Urinary bladder (tissue), 4 donors: ENCODE results near the gene GIGYF2. TPM values are rescaled to one million over a fixed set of nuclear protein-coding genes. Genes with fewer than 3 reads are reported as not detected.

Source experiments
- DNase-seq: peaks from one replicate; pipeline ENCODE4 v3.0.0-alpha.2; 2015; ENCODE audit errors: extremely low spot score
- H3K27ac ChIP-seq: one replicate; pipeline ENCODE4 v1.5.1; 2013; ENCODE audit warnings: low read depth, mild to moderate bottlenecking, moderate library complexity
- H3K36me3 ChIP-seq: one replicate; pipeline ENCODE4 v1.6.1; 2013; ENCODE audit warnings: mild to moderate bottlenecking, moderate library complexity; ENCODE audit not compliant: insufficient read depth
- H3K4me1 ChIP-seq: one replicate; pipeline ENCODE4 v1.6.1; 2013; ENCODE audit warnings: mild to moderate bottlenecking, moderate library complexity; ENCODE audit not compliant: insufficient read depth
- H3K4me3 ChIP-seq: one replicate; pipeline ENCODE4 v1.5.1; 2013; ENCODE audit warnings: low read depth, low read length
- WGBS: extraction: QIAGEN DNeasy Blood & Tissue Kit; methylation state at CpG from one replicate; pipeline ENCODE4 v1.1.7; 2013; 5-methylcytosine and 5-hydroxymethylcytosine counted together
- polyA plus RNA-seq: library from polyadenylated mRNA; stranded (reverse); fragments of 200-250 nt; gene quantifications from one replicate; pipeline ENCODE4 v1.2.3, GENCODE V29; 2013
- total RNA-seq: library from RNA; depleted of rRNA; stranded (reverse); fragments of >200 nt; gene quantifications from one replicate; pipeline ENCODE4 v1.2.3, GENCODE V29; 2014
- donor health status: healthy with polysubstance abuse.
- donor health status: healthy.

Gene GIGYF2
- total and polyA plus RNA-seq, 2 donors: 29.3 to 121 TPM

- Histone ChIP-seq H3K36me3 (no peaks in the 10 kb centered on the region), H3K4me3 (no peak overlapping the region), H3K4me1 (peaks cover 1% of the 10 kb centered on the region), H3K27ac (no peak overlapping the region)
- DNase-seq: no peak
Observed at GRCh38 chr2:232781765-232782164, 84.6 kb downstream of the GIGYF2 start.

DNA sequence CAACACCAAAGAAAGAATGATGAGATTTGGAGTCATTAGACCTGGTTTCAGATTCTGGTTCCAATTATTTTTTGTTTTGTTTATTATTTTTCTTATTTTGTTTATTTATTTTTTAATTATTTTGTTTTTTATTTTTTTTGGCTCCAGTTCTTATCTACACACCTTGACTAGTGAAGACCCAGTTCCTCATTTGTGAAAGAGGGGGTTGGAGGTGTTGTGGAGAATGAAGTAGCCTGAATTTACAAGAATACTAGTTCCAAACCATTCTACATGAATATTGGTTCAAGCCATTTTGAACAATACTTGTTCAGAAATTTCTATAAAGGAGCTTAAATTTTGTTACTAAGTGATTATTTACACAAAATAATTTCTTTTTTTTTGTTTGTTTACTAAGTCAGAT, 86.1 kb downstream of the GIGYF2 start:
- Histone ChIP-seq H3K4me3 (no peak overlapping the region), H3K4me1 (peaks cover 1% of the 10 kb centered on the region), H3K27ac (no peak overlapping the region), H3K36me3 (peaks cover 2% of the 10 kb centered on the region)
- DNase-seq: no peak

DNA sequence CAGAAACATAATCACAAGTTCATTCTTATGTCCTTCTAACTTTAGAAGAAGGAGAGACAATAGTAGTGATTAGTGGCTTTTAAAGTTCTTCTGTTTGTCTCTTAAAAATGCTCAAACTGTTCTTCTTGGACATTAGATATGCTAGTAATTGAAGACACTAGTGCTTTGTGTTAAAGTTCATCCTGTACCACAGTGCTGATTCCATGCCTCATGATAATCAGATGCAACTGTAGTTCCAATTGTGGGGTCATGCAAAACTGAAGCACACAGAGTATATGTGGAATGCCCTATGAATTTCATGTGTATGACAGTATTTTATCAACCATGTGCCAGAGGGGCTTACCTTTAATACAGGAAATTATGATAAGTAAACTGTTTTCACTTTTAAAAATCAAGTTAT, 90.7 kb downstream of the GIGYF2 start:
- Histone ChIP-seq H3K27ac (no peak overlapping the region), H3K4me3 (no peak overlapping the region), H3K36me3 (peaks cover 3% of the 10 kb centered on the region), H3K4me1 (no peaks in the 10 kb centered on the region)
- no peak for DNase-seq

DNA sequence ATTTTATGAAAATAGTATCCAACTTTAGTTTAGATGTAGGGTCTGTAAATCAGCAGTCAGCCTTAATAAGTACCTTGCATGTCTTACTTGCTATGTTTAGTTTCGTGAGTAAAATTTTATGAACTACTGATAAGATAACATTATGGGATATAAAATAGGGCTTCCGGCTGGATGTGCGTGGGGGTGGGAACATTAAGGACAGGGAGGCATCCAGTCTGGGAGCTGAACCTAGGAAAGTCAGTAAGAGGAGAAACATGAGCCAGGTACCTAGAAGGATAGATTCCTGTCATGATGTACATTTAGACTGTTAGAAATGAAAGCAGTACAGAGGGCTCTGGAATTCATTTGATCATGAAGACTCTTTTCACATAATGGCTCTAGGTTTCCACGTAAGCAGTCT, 92.0 kb downstream of the GIGYF2 start:
- Histone ChIP-seq H3K4me1 (no peaks in the 10 kb centered on the region), H3K36me3 (peaks cover 3% of the 10 kb centered on the region), H3K27ac (no peak overlapping the region), H3K4me3 (no peak overlapping the region)
- 51% methylated on average over 4 of the region's 4 CpGs for WGBS
- DNase-seq: no peak

DNA sequence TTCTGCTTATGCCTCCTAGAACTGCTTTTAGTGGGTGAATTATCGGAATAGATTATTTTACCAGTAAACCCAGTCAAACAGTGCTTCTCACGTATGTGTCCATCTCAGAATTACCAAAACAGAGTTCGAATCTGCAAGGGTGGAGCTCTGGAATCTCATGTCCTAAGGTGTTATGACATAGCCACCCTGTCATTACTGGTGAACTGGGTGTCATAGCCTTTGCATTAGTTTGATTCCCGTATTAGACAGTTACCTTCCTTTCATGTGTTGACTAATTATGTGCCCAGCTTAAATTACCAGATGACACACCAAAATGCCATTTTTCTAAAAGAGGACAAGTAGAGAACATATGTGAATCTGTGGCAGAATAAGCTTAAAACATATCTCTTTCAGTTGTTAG, 94.4 kb downstream of the GIGYF2 start:
- DNase-seq: no peak
- no peak overlapping the region for H3K4me3 ChIP-seq
- peaks cover 5% of the 10 kb centered on the region for H3K36me3 ChIP-seq
- no peaks in the 10 kb centered on the region for H3K4me1 ChIP-seq
- no peak overlapping the region for H3K27ac ChIP-seq
- WGBS: 96% methylated on average over 4 of the region's 4 CpGs

DNA sequence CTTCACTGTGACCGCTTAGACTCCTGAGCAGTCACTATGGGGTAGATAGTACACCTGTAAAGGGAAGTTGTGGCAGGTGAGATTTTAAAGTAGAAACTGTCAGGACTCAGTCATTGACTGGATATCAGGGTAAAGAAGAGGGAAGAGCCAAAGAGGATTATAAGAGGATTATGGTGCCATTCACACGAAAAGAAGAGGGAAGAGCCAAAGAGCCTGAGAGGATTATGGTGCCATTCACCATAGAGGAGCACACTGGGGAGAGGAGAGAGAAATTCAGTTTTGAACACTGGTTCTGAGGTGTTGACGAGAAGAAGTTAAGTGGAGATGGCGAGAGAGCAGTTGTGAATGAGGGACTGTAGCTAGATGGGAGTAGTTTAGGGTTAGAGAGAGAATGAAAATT, 96.1 kb downstream of the GIGYF2 start:
- Histone ChIP-seq H3K4me1 (no peaks in the 10 kb centered on the region), H3K4me3 (no peak overlapping the region), H3K27ac (no peak overlapping the region), H3K36me3 (peaks cover 4% of the 10 kb centered on the region)
- DNase-seq: no peak
- 82% methylated on average over 4 of the region's 4 CpGs for WGBS

DNA sequence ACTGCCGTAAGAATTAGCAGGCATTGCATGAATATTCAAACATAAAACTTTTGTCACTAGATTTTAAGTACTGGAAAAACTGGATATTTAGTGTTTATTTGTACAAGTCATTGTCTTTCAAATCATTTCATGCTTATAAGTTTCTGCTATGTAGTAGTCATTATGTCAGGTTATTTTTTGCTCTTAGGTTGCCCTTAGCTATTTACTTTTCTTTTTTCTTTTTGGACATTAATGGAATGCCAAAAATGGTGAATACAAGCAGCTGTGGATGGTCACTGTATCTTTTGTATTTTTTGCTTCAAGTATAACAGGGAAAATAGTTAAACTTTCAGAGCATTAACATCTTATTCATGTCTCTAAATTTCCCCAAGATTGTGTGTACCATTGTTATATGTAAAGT, 97.8 kb downstream of the GIGYF2 start:
- WGBS: 85% methylated on average over 1 of the region's 1 CpG

DNA sequence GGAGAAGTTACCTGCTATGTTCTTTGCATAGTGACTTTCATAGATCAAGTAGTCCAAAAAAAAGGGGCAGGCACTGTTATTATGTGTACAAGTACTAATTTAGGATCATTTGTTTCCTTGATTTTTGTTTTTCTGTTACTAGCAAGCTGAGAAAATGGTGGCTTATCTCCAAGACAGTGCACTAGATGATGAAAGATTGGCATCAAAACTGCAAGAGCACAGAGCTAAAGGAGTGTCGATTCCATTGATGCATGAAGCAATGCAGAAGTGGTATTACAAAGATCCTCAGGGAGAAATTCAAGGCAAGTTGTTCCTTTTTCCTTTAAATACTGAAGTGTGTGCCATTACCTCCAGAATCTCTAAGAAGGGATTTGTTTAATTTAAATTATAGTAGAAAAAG, 98.8 kb downstream of the GIGYF2 start:
- Histone ChIP-seq H3K4me3 (no peak overlapping the region), H3K27ac (no peak overlapping the region), H3K36me3 (peaks cover 4% of the 10 kb centered on the region), H3K4me1 (no peaks in the 10 kb centered on the region)
- WGBS: 91% methylated on average over 1 of the region's 1 CpG
- no peak for DNase-seq

More for the DNA sequence above, 97.8 kb downstream of the GIGYF2 start:
- DNase-seq: no peak
- peaks cover 4% of the 10 kb centered on the region for H3K36me3 ChIP-seq
- no peak overlapping the region for H3K27ac ChIP-seq
- no peak overlapping the region for H3K4me3 ChIP-seq
- no peaks in the 10 kb centered on the region for H3K4me1 ChIP-seq

DNA sequence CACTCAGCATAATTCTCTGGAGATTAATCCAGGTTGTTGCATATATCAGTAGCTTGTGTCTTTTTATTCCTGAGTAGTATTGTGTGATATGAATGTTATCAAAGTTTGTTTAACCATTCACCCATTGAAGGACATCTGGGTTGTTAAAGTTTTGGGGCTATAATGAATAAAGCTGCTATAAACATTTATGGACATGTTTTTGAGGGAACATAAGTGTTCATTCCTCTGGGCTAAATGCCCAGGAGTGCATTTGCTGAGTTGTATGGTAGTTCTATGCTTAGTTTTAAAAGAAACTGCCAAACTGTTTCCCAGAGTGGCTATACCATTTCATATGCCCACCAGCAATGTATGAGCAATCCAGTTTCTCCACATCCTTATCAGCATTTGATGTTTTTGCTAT, 101.1 kb downstream of the GIGYF2 start:
- Histone ChIP-seq H3K27ac (no peak overlapping the region), H3K36me3 (peaks cover 6% of the 10 kb centered on the region), H3K4me3 (no peak overlapping the region), H3K4me1 (no peaks in the 10 kb centered on the region)
- no peak for DNase-seq

GRCh38 chr2:232800166-232800565, 103.0 kb downstream of the GIGYF2 start:
- no peak for DNase-seq
- no peak overlapping the region for H3K4me3 ChIP-seq

GRCh38 chr2:232802091-232802490, 105.0 kb downstream of the GIGYF2 start:
- Histone ChIP-seq H3K36me3 (peaks cover 4% of the 10 kb centered on the region), H3K4me1 (no peaks in the 10 kb centered on the region), H3K27ac (no peak overlapping the region), H3K4me3 (no peak overlapping the region)
- no peak for DNase-seq
- WGBS: 95% methylated on average over 3 of the region's 3 CpGs

More at GRCh38 chr2:232800166-232800565, 103.0 kb downstream of the GIGYF2 start:
- H3K27ac ChIP-seq: no peak overlapping the region
- peaks cover 4% of the 10 kb centered on the region for H3K36me3 ChIP-seq
- H3K4me1 ChIP-seq: no peaks in the 10 kb centered on the region
- WGBS: 69% methylated on average over 2 of the region's 2 CpGs

- no peak overlapping the region for H3K27ac ChIP-seq
- no peak overlapping the region for H3K4me3 ChIP-seq
- no peak for DNase-seq
- 92% methylated on average over 5 of the region's 5 CpGs for WGBS
- H3K36me3 ChIP-seq: peaks cover 3% of the 10 kb centered on the region
- H3K4me1 ChIP-seq: no peaks in the 10 kb centered on the region
Observed at GRCh38 chr2:232809349-232810124, 112.4 kb downstream of the GIGYF2 start.

DNA sequence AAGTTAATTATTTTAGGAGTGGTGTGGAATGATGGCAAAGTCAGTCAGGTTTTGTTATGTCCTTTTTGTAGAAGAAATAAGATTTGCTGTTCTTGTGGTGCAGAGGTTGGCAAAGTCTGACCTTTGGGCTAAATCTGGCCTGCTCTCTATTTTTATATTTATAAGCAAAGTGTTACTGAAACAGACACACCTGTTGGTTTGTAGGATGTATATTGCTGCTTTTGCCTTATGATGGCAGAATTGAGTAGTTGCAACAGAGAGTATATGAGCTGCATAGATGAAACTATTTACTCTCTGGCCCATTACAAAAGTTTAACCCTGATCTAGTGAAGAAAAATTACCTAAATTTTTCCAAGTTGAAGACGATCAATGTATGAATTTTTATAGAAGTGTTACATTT, 113.3 kb downstream of the GIGYF2 start:
- H3K36me3 ChIP-seq: peaks cover 5% of the 10 kb centered on the region
- H3K27ac ChIP-seq: no peak overlapping the region
- H3K4me3 ChIP-seq: no peak overlapping the region
- no peak for DNase-seq
- WGBS: 94% methylated on average over 1 of the region's 1 CpG
- no peaks in the 10 kb centered on the region for H3K4me1 ChIP-seq

DNA sequence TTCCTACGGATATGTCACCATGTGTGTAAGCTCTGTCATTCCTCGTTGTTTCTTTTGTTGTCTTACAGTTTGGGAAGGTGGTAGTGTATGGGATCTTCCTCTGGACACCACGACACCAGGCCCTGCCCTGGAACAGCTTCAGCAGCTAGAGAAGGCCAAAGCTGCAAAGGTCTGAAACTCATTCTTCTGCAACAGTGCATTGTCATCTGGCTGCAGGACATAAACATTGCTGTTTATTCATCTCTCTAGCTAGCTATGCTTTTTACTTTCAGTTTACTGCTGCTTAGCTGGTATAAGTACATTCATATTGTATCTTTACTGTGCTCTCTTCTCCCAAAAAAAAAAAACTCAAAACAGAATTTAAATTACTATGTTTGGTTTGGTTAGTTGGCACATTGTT, 118.4 kb downstream of the GIGYF2 start:
- 85% methylated on average over 3 of the region's 3 CpGs for WGBS
- Histone ChIP-seq H3K27ac (no peak overlapping the region), H3K4me1 (no peaks in the 10 kb centered on the region), H3K4me3 (no peak overlapping the region), H3K36me3 (peaks cover 4% of the 10 kb centered on the region)
- no peak for DNase-seq

DNA sequence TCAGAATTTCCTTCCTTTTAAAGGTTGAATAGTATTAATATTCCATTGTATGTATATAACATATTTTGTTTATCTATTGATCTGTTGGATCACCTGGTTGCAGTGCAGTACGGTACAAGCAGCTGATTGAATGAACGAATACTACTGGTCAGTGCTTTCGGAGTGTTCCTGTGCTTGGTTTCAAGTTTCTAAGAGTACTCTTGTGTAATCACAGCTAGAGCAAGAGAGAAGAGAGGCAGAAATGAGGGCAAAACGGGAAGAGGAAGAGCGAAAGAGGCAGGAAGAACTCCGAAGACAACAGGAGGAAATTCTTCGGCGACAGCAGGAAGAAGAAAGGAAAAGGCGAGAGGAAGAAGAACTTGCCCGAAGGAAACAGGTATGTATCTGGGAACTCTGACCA, 119.5 kb downstream of the GIGYF2 start:
- Histone ChIP-seq H3K4me1 (no peaks in the 10 kb centered on the region), H3K27ac (no peak overlapping the region), H3K36me3 (peaks cover 4% of the 10 kb centered on the region), H3K4me3 (no peak overlapping the region)
- DNase-seq: no peak
- WGBS: 86% methylated on average over 10 of the region's 10 CpGs
